Midbrain (tissue), 1 donor: Measurements from ENCODE around the gene ZSWIM3.
"Not testable (repeated sequence)": the region's sequence is repeated elsewhere in the genome, so short reads cannot be mapped to it uniquely, and the experiment has no call there.

ENCODE experiments used
- DNase-seq: peaks from one replicate; lab custom pipeline; 2025; lab: John Stamatoyannopoulos, UW

ZSWIM3 gene

DNA sequence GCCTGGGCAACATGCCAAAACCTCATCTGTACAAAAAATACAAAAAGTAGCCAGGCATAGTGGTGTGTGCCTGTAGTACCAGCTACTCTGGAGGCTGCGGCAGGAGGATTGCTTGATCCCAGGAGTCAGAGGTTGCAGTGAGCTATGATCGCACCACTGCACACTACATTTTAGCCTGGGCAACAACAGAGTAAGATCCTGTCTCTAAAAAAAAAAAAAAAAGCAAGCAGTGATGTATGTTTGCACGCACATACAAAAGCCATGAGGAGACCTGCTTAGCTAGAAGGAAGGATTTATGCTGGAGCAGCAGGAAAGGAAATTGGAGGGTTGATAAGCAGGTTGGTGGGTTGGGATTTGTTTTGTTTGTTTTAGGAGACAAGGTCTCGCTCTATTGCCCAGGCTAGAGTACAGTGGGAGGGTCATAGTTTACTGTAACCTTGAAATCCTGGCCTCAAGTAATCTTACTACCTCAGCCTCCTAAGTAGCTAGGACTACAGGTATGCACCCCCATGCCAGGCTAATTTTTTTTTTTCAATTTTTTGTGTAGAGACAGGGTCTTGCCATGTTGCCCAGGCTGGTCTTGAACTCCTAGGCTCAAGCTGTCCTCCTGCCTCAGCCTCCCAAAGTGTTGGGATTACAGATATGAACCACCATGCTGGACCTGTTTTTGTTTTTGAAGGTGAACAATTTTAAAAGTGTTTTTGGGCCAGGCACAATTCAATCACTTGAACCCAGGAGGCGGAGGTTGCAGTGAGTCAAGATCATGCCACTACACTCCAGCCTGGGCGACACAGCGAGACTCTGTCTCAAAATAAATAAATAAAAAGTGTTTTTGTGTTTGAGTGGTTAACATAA lies 4.0 kb downstream of the ZSWIM3 start:
- DNase-seq, result no peak

DNA sequence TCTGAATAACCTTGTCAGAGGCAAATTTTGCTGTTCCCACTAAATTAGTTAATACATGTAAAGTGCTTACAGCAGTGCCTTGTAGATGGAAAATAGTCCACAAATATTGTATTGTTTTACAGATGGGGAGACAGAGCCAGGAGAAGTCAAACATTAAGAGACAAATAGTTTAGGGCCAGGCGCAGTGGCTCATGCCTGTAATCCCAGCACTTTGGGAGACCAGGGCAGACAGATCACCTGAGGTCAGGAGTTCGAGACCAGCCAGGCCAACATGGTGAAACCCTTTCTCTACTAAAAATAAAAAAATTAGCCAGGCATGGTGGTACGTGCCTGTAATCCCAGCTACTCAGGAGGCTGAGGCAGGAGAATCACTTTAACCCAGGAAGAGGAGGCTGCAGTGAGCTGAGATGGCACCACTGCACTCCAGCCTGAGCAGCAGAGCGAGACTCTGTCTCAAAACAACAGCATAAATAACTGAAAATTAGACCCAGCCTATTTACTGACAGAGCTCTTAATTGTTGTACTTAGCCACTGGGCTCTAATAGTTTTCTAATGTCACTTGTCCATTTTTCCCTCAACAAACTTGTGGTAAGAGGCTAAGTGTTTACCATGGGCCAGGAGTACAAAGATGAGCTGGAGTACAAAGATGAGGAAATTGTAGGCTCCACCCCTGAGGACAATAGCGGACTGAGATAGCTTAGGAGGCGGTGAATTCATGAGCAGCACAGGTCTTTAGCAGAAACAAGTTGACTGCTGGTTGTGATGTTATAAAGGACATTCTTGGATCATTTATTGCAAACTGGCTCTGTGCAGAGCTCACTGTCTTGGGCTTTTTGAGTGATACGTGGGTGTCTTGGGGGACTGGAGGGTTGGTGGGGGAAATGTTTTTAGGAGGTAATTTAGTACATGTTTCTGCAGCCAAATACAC lies 6.4 kb downstream of the ZSWIM3 start:
- no peak for DNase-seq

- DNase-seq, result no peak
Measured at GRCh38 chr20:45866454-45866853, 9.0 kb downstream of the ZSWIM3 start.

DNA sequence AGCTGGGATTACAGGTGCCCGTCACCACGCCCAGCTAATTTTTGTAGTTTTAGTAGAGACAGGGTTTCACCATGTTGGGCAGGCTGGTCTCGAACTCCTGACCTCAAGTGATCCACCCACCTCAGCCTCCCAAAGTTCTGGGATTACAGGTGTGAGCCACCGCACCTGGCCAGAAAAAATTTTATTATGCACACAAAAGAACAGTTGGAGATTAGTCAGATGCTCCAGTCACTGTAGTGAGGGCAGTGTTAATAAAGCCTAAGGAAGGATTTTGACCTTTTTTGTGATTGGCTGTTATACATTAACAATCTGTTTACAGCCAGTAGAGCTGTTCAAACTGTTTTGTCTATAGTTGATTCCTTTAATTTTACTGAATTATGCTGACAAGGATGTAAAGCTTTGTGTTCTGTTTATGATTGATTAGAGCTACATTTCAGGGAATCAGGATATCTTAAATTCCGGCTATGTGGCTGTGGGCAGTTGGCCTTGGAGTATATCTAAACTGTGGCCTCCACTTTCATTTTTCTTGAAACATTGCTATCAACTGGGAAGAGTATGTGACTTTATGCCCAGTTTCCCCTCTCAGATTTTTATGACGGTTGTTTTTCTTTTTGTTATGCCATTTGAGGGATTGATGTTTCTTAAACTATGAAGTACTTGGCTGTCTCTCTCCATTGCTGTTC lies 9.9 kb downstream of the ZSWIM3 start:
- no peak for DNase-seq

DNA sequence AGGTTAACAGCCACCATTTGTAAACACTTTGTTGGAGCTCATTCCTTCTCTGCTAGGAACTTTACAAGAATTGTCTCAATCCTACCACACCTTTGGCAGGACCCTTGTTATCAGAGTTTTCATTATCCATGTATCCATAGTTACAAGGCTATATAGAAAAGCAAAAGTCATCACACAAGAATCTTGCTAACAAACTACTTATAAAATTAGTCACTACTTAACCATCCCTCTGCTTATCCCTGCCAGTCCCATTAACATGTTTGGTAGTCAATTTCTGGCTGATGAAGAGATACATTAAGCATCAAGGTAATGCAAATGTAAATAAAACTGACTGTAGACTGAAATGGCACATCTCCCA lies 10.4 kb downstream of the ZSWIM3 start:
- no peak for DNase-seq

DNA sequence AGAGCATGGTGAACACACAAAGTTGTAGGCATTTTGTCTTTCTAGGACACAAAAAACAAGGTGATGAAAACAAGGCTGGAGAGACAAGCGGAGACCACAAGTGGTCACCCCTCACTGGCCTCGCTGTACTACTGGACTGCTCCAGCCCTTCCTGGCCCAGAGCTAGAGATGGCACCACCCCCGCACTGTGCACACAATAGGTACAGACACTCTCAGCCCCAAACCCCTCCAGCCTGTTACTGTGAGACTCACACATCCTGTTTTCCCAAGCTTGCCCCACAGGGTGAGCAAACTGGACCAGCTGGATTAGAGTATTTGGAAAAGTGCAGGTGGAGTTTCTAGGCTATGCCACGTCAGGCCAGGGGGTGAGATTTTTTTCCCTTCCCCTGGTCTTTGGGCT lies 15.2 kb downstream of the ZSWIM3 start:
- DNase-seq, result no peak

- no peak for DNase-seq
Measured at GRCh38 chr20:45873409-45874103, 16.1 kb downstream of the ZSWIM3 start.

DNA sequence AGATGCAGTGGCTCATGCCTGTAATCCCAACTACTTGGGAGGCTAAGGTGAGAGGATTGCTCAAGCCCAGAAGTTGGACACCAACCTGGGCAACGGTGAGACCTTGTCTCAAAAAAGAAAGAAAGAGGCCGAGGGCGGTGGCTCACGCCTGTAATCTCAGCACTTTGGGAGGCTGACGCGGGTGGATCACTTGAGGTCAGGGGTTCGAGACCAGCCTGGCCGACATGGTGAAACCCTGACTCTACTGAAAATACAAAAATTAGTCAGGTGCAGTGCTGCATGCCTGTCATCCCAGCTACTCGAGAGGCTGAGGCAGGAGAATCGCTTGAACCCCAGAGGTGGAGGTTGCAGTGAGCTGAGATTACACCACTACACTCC lies 16.7 kb downstream of the ZSWIM3 start:
- not testable (repeated sequence) for DNase-seq

- no peak for DNase-seq
Measured at GRCh38 chr20:45874576-45874975, 17.2 kb downstream of the ZSWIM3 start.

- no peak for DNase-seq
Measured at GRCh38 chr20:45878076-45878761, 20.8 kb downstream of the ZSWIM3 start.

- DNase-seq, result peak; percentile 99
Measured at GRCh38 chr20:45880988-45881788, 23.8 kb downstream of the ZSWIM3 start, which contains the start of gene ZSWIM1. TSS of gene ZSWIM1 (plus strand) at chr20:45881227. CDS start at chr20:45882593, 1,366 bp downstream.

DNA sequence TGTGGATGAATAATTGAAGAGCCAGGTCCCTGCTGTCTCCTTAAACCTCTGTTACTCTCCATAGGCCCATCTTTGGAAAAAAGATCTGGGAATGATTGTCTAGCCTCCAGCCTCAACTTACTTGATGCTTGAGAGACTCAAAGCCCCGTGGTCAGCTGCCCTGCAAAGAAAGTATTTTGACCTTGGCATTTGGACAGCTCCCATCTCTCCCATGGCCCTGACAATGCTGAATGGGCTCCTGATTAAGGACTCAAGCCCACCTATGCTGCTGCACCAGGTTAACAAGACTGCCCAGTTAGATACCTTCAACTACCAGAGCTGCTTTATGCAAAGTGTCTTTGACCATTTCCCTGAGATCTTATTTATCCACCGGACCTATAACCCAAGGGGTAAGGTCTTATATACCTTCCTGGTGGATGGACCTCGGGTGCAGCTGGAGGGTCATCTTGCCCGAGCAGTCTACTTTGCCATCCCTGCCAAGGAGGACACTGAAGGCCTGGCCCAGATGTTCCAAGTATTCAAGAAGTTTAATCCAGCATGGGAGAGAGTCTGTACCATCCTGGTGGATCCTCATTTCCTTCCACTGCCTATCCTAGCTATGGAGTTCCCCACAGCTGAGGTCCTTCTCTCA lies 25.2 kb downstream of the ZSWIM3 start:
- no peak for DNase-seq

GRCh38 chr20:45883100-45883469 lies 25.7 kb downstream of the ZSWIM3 start:
- no peak for DNase-seq

GRCh38 chr20:45886590-45887345 lies 29.4 kb downstream of the ZSWIM3 start:
- DNase-seq, result no peak

DNA sequence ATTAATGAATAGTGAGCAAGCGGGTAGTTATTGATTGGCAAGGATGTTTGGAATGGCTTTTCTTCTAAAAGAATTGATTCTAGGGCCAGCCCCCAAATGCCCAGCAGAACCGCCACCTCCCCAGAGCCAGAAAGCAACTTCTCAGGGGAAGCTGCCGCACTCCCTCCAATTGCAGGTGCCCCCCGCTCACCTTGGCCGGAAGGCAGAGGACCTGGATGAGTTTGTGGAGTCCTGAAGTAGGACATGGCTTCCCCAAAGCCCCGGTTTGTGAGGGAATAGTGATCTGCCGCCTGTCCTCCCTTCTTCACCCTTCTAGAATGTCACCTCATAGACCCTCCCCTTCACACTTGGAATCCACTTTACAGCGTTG lies 29.9 kb downstream of the ZSWIM3 start, which contains the start of gene SPATA25:
Gene SPATA25, minus strand, starts transcription at position 277 of the 370 bp plus-strand sequence. Its CDS starts 32 bp downstream, at position 245.
- DNase-seq, result no peak

- DNase-seq, result no peak
Measured at GRCh38 chr20:45888681-45889080, 31.3 kb downstream of the ZSWIM3 start.

DNA sequence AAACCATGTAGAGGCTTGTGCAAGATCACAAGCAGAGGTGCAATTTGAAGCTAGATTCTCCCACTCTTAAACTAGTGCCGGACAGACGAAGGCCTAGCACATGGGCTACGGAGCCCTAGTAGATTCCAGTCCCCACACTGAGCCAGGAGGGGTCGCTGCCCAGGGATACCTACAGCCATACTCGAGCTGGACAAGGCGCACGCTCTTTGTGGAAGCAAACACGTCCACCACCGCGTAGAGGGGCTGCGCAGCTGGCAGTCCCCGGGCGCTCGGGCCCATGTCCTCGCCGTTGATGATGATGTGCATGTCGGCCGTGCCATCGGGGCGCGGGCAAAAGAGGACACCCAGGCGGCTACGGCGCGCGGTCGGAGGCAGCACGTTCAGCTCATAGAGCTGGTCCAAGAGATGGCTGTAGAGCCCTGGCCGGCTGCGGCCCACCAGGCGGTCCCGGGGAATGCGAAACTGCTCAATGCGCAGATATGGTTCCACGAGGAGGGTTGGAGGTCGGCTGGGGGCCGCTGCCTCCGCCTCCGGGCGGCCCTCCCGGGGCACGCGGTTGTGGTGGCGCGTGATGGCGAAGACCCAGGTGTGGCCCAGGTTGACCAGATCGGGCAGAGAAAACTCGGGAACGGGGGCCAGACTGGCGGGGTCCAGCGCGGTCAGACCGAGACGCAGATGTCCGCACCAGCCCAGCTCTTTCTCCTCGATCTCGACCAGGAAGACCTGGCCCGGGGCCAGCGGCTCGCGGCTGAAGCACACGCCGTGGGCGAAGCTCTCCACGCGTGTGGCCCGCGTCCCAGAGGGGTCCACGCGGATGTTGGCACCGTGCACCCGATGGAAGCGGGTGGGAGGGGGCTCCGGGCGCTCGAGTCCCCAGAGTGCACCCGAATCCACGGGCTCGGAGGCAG lies 32.9 kb downstream of the ZSWIM3 start:
- DNase-seq, result peak; percentile 58
